ENCODE results near the gene RLF.

The RLF gene

DNA sequence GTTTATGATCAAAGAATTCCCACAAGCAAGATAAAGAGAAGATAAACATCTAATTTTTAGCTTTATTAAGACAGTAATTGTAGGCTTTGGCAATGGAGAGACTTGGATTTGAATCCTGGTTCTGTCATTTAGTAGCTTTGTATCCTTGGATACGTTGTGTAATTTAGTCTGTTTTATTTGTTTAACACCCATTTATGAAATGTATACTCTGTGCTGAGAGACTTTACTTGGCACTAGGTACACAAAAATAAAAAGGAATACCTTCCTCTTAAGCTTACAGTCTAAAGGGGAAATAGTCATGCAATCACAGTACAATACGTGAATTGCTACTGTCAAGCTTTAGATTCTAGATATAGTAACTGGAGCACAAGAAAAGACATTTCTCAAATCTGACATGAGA lies 120.7 kb downstream of the RLF start:
- no peak for DNase-seq

Measured in cerebellar nuclear complex (tissue), 1 donor.